ENCODE data around the gene ARHGAP6.

DNA sequence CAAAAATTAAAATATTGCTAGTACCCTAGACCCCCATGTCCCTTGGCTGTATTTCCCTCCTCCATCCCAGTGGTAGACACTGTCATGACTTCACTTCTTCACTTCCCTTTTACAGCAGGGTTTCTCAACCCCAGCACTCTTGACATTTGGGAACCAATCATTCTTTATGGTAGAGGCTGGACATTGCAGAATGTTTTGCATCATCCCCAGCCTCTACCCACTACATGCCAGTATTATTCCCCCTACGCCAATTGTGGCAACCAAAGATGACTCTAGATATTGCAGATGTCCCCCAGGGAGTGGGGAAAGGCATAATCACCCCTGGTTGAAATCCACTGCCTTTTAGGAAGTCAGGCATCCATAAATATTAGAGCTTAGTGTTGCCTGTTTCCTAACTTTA is 233.9 kb downstream of the ARHGAP6 start:
- TF ChIP-seq POLR2AphosphoS5 (IDR thresholded peaks at IDR 0.05; ENCODE audit: borderline replicate concordance, low read depth, low read length): no peak
- TF ChIP-seq EZH2 (IDR thresholded peaks at IDR 0.05): no peak
- TF ChIP-seq FOXP2 (optimal IDR thresholded peaks at IDR 0.05; ENCODE audit: control extremely low read depth, extremely low read length, insufficient read depth): no peak

Measured in SK-N-MC (cell line).